Right hindlimb (tissue), 1 donor: Measurements from ENCODE around the gene FAT4.
A peak's percentile ranks its signal among the peaks of the same experiment; 100 is the strongest.

Experiments used
- DNase-seq: peaks from one replicate; pipeline ENCODE4 v3.0.0-alpha.2; 2018

The FAT4 gene

GRCh38 chr4:125314676-125315575 is at the start of gene FAT4:
Gene FAT4, plus strand, starts transcription at chr4:125314955. Its CDS starts 1,457 bp downstream, at chr4:125316412.
- peak; percentile 99 for DNase-seq

GRCh38 chr4:125265846-125266245 is 48.9 kb upstream of the FAT4 start:
- no peak for DNase-seq

GRCh38 chr4:125266901-125267604 is 47.7 kb upstream of the FAT4 start:
- no peak for DNase-seq

- no peak for DNase-seq
These were observed 47.1 kb upstream of the FAT4 start for GRCh38 chr4:125267630-125268029.

- DNase-seq: no peak
These were observed 46.5 kb upstream of the FAT4 start for GRCh38 chr4:125268068-125268755.

- no peak for DNase-seq
These were observed 37.9 kb upstream of the FAT4 start for GRCh38 chr4:125276811-125277210.

GRCh38 chr4:125277790-125278189 is 37.0 kb upstream of the FAT4 start:
- DNase-seq: no peak

GRCh38 chr4:125280892-125281403 is 33.8 kb upstream of the FAT4 start:
- DNase-seq: no peak

- no peak for DNase-seq
These were observed 31.0 kb upstream of the FAT4 start for GRCh38 chr4:125283707-125284279.

GRCh38 chr4:125297116-125297515 is 17.6 kb upstream of the FAT4 start:
- DNase-seq: no peak

- no peak for DNase-seq
These were observed 11.7 kb upstream of the FAT4 start for GRCh38 chr4:125303058-125303457.

- DNase-seq: no peak
These were observed 10.9 kb upstream of the FAT4 start for GRCh38 chr4:125303821-125304220.

GRCh38 chr4:125306112-125306511 is 8.6 kb upstream of the FAT4 start:
- no peak for DNase-seq

- DNase-seq: no peak
These were observed 8.2 kb upstream of the FAT4 start for GRCh38 chr4:125306533-125306932.

GRCh38 chr4:125311503-125311902 is 3.3 kb upstream of the FAT4 start:
- no peak for DNase-seq

GRCh38 chr4:125313497-125313896 is 1.3 kb upstream of the FAT4 start:
- peak; percentile 81 for DNase-seq

GRCh38 chr4:125313989-125314667 is 627 bp upstream of the FAT4 start:
- no peak for DNase-seq

- DNase-seq: peak; percentile 76
These were observed 1.0 kb downstream of the FAT4 start for GRCh38 chr4:125315576-125316400.

- peak; percentile 54 for DNase-seq
These were observed 1.6 kb downstream of the FAT4 start for GRCh38 chr4:125316401-125316790.

- peak; percentile 56 for DNase-seq
These were observed 2.2 kb downstream of the FAT4 start for GRCh38 chr4:125316791-125317524.

- peak; percentile 64 for DNase-seq
These were observed 2.7 kb downstream of the FAT4 start for GRCh38 chr4:125317525-125317877.
